IPS-20b (cell line): ENCODE measurements around the gene DDB1.

Experiments used
- H3K27ac ChIP-seq: one replicate; pipeline ENCODE4 v1.5.1; 2013; ENCODE audit warnings: low read length
- H3K27me3 ChIP-seq: 2 replicates; pipeline ENCODE4 v1.6.1; 2013; ENCODE audit warnings: mild to moderate bottlenecking, low read length, inconsistent platforms; ENCODE audit not compliant: insufficient read depth
- H3K36me3 ChIP-seq: 2 replicates; pipeline ENCODE4 v1.6.1; 2013; ENCODE audit warnings: low read depth, mild to moderate bottlenecking, inconsistent platforms, low read length, moderate library complexity; ENCODE audit not compliant: insufficient read depth
- H3K4me1 ChIP-seq: 2 replicates; pipeline ENCODE4 v1.6.1; 2013; ENCODE audit warnings: mild to moderate bottlenecking, control low read depth, inconsistent platforms, low read length, moderate library complexity; ENCODE audit not compliant: insufficient read depth
- H3K4me3 ChIP-seq: 2 replicates; pipeline ENCODE4 v1.5.1; 2013; ENCODE audit warnings: mild to moderate bottlenecking, low read length, inconsistent platforms
- H3K9ac ChIP-seq: 2 replicates; pipeline ENCODE4 v1.6.1; 2013; ENCODE audit warnings: low read depth, mild to moderate bottlenecking, inconsistent platforms, low read length, moderate library complexity
- H3K9me3 ChIP-seq: 2 replicates; pipeline ENCODE4 v1.6.1; 2013; ENCODE audit warnings: mild to moderate bottlenecking, low read depth, low read length, inconsistent platforms; ENCODE audit not compliant: insufficient read depth

Gene DDB1

DNA sequence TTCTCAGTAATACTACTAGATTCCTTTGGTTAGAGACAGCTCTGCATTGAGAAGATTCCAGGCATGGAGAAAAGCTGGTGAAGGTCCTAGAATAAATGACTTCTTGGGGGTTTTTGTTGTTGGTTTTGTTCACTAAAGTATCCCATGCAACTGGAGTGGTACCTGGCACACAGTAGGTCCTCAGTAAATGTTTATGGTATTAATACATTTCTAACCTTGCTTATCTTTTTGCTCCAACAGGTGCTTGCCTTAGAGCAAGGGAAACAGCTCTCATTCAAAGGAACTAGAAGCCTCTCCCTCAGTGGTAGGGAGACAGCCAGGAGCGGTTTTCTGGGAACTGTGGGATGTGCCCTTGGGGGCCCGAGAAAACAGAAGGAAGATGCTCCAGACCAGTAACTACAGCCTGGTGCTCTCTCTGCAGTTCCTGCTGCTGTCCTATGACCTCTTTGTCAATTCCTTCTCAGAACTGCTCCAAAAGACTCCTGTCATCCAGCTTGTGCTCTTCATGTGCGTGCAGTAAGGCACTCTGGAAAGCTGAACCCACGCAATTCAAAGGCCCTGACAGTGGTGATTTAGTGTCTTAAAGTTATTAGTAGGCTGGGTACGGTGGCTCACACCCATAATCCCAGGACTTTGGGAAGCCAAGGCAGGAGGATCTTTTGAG, 31.2 kb upstream of the DDB1 start:
- Histone ChIP-seq H3K4me1 (no peaks in the 10 kb centered on the region), H3K9ac (no peak overlapping the region), H3K27me3 (no peaks in the 10 kb centered on the region), H3K9me3 (no peaks in the 10 kb centered on the region), H3K36me3 (peaks cover 56% of the 10 kb centered on the region), H3K4me3 (no peak overlapping the region), H3K27ac (no peak overlapping the region)

DNA sequence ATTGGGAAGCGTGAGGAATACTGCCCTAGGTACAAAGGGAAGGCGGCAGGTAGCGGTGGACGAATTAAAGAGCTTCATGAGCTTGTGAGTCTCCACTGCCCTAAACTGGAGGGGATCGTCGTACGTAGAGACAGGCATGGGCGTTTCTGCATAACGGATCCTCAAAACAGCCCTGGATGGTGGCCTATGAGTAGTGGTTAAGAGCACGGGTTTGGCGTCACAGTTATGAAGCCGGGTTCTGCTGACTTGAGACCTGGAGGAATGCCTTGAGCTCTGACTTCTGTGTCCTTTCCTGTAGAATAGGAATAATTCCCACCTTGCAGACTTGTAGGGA, 29.6 kb upstream of the DDB1 start:
- Histone ChIP-seq H3K27ac (peak overlapping the region; percentile 44), H3K9me3 (no peaks in the 10 kb centered on the region), H3K36me3 (peaks cover 41% of the 10 kb centered on the region), H3K4me3 (peak overlapping the region; percentile 90), H3K4me1 (no peaks in the 10 kb centered on the region), H3K9ac (peak overlapping the region; percentile 98), H3K27me3 (no peaks in the 10 kb centered on the region)

DNA sequence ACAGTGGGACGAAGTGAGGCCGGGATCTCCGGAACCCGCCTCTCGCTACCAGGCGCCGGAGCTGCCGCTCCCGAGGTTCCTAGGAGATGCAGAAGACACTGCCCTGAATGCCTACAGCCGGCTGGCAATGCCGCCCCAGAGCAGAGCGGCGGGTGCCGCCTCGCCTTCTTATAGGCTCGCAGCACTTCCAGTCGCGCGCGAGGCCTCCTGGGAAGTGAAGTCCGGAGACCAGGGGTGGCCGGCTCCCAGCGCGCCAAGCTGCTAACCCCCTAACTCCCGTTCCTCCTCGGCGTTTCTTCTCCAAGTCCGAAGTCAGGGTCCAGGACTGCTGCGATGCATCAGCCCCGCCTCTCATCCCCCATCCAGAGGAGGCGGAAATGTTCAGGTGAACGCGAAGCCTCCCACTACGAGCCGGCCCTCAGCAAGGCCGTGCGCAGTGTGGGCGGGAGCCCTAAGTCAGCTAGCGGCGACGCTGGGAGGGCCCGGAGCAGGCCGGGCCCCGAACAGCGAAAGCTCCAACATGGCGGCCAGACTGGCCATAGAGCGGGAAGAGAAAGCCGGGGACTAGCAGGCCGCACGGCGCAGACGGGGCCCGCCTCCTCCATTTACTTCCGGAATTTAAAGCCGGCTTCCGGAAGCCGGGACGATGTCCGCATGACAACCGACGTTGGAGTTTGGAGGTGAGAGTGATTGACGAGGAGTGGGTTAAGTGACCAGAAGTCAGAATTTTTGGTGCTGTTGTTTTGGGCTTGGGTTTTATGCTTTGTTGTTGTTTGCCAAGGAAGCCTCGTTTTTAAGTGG, 29.0 kb upstream of the DDB1 start, which contains the start of the genes CYB561A3 and TMEM138:
Gene CYB561A3, minus strand, starts transcription at position 142 of the 801 bp plus-strand sequence. CDS start 5,169 bp downstream, outside the sequence.
Gene TMEM138, plus strand, starts transcription at position 634 of the 801 bp plus-strand sequence. CDS start 2,017 bp downstream, outside the sequence.
- peak within 1 kb of the TSS; percentile 94 for H3K27ac ChIP-seq
- no peaks in the 10 kb centered on the region for H3K9me3 ChIP-seq
- H3K36me3 ChIP-seq = peaks cover 35% of the 10 kb centered on the region
- H3K27me3 ChIP-seq = no peaks in the 10 kb centered on the region
- peak within 1 kb of the TSS; percentile 98 for H3K9ac ChIP-seq
- H3K4me3 ChIP-seq = peak within 1 kb of the TSS; percentile 90
- no peaks in the 10 kb centered on the region for H3K4me1 ChIP-seq

DNA sequence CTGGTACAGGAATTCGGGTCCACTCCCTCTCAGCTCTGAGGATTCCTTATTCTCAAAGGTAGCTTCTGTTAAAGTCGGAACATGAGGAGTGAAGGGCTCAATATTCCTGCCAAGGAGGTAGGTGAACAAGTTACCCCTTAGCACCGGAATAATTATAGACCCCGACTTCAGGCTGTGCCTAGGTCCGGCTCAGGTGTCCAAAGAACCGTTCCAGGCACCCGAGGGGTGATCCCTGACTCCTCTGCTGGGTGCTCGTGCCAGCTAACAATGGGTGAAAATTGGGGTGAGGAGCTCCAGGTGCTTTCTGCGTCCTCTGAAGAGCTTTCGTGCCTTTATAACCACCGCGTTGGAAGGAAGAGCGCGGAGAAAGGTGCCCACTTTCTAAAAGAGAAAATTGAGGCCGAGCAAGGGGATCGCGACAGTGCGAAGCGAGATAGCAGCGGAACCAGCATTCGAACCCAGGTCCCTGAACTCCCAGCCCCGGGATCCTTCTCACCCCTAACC, 28.4 kb upstream of the DDB1 start:
- Histone ChIP-seq H3K27ac (no peak overlapping the region), H3K9me3 (no peaks in the 10 kb centered on the region), H3K36me3 (peaks cover 29% of the 10 kb centered on the region), H3K9ac (peak overlapping the region; percentile 98), H3K27me3 (no peaks in the 10 kb centered on the region), H3K4me3 (peak overlapping the region; percentile 90), H3K4me1 (no peaks in the 10 kb centered on the region)

DNA sequence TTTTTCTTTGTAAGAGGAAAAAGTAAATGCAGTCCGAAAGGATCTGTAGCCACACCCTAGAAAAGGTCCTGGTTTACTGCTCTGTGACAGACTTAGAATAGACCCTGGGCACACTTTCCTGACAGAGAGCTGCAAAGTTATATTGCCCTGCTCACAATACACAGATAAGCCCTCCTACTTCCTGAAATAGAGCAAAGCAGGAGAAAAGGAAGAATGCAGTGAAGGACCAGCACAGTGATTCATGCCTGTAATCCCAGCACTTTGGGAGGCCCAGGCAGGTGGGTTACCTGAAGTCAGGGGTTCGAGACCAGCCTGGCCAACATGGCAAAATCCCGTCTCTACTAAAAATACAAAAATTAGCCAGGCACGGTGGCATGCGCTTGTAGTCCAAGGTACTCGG, 26.6 kb upstream of the DDB1 start:
- Histone ChIP-seq H3K9ac (no peak overlapping the region), H3K27me3 (no peaks in the 10 kb centered on the region), H3K4me1 (no peaks in the 10 kb centered on the region), H3K4me3 (no peak overlapping the region), H3K9me3 (no peaks in the 10 kb centered on the region), H3K27ac (no peak overlapping the region), H3K36me3 (peaks cover 13% of the 10 kb centered on the region)

DNA sequence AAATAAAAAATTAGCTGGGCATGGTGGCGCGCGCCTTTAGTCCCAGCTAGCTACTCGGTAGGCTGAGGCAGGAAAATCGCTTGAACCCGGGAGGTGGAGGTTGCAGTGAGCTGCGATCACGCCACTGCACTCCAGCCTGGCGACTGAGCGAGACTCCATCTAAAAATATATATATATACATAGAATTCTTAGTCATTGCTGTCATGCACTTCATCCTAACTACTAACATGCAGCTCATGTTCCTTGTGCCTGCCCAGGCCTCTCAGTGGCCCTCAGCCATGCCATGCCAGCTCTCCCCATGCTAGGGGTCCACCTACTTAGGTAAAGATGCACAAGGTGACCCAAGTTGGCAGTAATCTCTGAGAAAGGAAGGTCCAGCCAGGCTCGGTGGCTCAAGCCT, 25.7 kb upstream of the DDB1 start:
- H3K9me3 ChIP-seq = no peaks in the 10 kb centered on the region
- H3K9ac ChIP-seq = no peak overlapping the region
- H3K4me1 ChIP-seq = no peaks in the 10 kb centered on the region
- H3K4me3 ChIP-seq = no peak overlapping the region
- no peaks in the 10 kb centered on the region for H3K27me3 ChIP-seq
- H3K27ac ChIP-seq = no peak overlapping the region
- H3K36me3 ChIP-seq = peaks cover 5% of the 10 kb centered on the region; the same call in 1 of the 2 replicates

DNA sequence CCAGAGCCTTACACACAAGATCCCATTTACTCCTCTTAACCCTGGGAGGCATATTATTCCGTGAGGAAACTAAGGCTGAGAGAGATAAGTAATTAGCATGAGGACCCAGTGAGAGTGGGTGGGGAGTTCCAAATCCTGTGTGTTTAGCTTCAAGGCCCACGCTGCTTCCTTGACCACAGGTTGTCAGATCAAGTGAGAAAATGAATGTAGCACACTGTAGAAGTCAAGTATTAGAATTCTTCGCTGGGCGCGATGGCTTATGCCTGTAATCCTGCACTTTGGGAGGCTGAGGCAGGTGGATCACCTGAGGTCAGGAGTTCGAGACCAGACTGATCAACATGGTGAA, 25.0 kb upstream of the DDB1 start:
- no peak overlapping the region for H3K9ac ChIP-seq
- H3K27ac ChIP-seq = no peak overlapping the region
- no peak overlapping the region for H3K4me3 ChIP-seq
- 0 out of 2 replicates have a peak, but pooled peaks cover 6% of the 10 kb centered on the region for H3K36me3 ChIP-seq
- H3K27me3 ChIP-seq = no peaks in the 10 kb centered on the region
- no peaks in the 10 kb centered on the region for H3K4me1 ChIP-seq
- H3K9me3 ChIP-seq = no peaks in the 10 kb centered on the region

DNA sequence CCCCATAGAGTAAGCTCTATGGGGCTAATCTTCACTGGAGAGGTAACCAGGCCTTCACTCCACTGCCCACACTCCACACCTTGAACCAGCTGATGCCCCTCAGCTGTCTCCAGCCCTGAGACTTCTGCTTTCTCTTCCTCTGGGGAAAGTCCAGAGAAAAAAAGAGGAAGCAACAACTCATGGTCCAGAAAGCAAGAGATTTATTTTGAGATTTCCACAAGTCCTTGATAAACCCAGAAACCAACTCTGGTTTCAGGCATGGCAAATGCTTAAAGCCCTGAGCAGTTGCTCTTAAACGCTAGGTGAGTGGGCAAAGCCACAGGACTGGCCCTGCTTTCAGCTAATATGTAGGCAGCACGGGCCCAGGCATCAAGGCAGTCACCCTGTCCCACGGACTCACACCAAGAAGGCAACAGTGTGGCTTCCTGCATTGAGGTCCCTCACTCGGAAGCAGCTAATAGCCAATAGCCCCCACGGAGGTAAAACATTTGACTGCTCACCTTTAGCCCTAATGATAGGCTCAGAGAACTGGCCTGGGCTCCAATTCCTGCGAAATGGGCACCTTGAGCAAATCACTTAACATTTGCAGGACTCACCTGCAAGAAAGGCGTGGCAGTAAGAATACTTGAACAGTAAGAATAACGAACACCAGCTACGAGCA, 24.5 kb upstream of the DDB1 start:
- Histone ChIP-seq H3K4me1 (no peaks in the 10 kb centered on the region), H3K9ac (no peak overlapping the region), H3K27ac (no peak overlapping the region), H3K9me3 (no peaks in the 10 kb centered on the region), H3K4me3 (no peak overlapping the region), H3K36me3 (0 out of 2 replicates have a peak, but pooled peaks cover 6% of the 10 kb centered on the region), H3K27me3 (no peaks in the 10 kb centered on the region)

DNA sequence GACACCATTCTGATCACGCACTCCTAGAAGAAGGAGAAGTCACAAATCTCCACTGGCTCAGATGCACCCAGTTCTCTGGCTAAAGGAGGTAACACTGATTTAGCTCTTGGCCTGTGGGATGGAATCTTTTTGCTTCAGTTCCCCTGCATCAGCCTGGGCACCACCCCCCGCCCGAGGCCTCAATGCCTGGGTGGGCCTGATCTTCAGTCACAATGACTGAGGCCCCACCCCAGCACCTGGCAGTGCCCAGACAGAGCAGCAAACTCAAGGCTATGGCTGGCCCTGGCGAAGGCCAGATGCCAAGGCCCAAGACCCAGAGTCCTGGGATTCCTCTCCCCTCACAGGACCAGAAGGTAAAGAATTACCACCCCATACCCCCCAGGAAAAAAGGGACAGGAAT, 23.8 kb upstream of the DDB1 start:
- Histone ChIP-seq H3K4me1 (no peaks in the 10 kb centered on the region), H3K36me3 (peaks cover 10% of the 10 kb centered on the region), H3K9ac (no peak overlapping the region), H3K27me3 (no peaks in the 10 kb centered on the region), H3K9me3 (no peaks in the 10 kb centered on the region), H3K27ac (no peak overlapping the region), H3K4me3 (no peak overlapping the region)

DNA sequence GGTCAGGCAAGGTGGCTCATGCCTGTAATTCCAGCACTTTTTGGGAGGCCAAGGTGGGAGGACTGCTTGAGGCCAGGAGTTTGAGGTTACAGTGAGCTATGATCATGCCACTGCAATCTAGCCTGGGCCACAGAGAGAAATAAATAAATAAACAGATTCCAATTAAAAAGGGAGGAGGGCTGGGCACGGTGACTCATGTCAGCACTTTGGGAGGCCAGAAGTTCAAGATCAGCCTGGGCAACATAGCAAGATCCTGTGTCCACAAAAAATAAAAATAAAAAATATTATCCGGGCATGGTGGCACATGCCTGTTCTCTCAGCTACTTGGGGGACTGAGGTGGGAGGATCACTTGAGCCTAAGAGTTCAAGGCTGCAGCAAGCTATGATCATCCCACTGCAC, 21.3 kb upstream of the DDB1 start:
- no peaks in the 10 kb centered on the region for H3K9me3 ChIP-seq
- no peak overlapping the region for H3K9ac ChIP-seq
- H3K36me3 ChIP-seq = peaks cover 27% of the 10 kb centered on the region
- no peak overlapping the region for H3K4me3 ChIP-seq
- H3K27me3 ChIP-seq = no peaks in the 10 kb centered on the region
- no peaks in the 10 kb centered on the region for H3K4me1 ChIP-seq
- no peak overlapping the region for H3K27ac ChIP-seq

DNA sequence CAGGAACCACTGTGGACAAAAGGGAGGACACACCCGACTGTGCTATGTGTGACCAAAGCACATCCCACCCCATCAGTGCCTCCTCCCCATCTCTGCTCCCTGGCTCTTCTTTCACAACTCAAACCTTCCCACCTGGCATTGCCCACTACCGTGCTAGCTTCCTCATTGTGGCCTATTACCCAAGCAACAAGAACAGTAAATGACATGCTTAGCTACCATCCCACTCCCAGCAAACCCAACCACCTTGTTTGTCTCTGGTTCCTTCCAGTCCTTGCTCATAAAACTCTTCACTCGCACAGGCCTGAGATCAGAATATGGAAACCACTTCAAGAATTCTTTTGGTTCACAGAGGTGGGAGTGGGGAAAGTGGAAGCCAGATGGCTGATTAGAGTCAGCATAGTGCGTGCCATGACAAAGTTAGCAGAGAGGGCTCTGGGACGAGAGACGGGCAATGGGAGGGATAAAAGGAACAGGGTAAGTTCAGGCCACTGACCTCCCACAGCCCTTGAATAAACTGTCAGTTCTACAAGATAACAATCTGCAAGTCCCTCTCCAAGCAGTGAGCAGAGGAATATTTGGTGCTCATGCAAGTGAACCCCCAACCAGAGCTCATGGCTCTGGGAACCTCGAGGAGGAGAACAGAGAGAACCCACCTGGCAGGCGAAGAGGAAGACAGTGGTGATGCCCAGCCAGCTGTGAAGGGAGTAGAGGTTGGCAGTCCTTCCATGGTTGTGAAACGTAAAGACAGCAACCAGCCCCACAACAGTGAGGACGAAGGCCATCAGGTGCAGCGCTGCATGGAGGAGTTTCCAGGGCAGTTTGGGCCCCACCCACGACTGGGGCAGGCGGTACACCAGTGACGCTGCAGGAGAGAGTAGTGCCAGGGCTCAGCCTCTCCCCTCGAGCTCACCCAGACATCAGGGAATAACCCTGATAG, 20.5 kb upstream of the DDB1 start:
- Histone ChIP-seq H3K9ac (no peak overlapping the region), H3K27me3 (no peaks in the 10 kb centered on the region), H3K9me3 (no peaks in the 10 kb centered on the region), H3K4me3 (no peak overlapping the region), H3K27ac (no peak overlapping the region), H3K36me3 (peaks cover 35% of the 10 kb centered on the region), H3K4me1 (no peaks in the 10 kb centered on the region)
